ENCODE measurements around the gene SPO11. TPM values are rescaled to one million over a fixed set of nuclear protein-coding genes. Genes with fewer than 3 reads are reported as not detected.
A peak's percentile ranks its signal among the peaks of the same experiment; 100 is the strongest.

SPO11 gene
- total RNA-seq, 1 experiment from 2014 or later = not detected

GRCh38 chr20:57383447-57384347, 54.1 kb downstream of the SPO11 start:
- no peaks in the 10 kb centered on the region for H3K9me3 ChIP-seq
- H3K4me3 ChIP-seq (ENCODE audit: low read depth, low read length) = no peak overlapping the region
- DNase-seq = peak; percentile 47 to 66
- POLR2A ChIA-PET = interaction anchor here (0.6 kb wide), 1 partner anchor 296 kb away, joined by 4 read pairs; no protein-coding TSS in a partner anchor
- Mint-ChIP-seq H3K9me3 (ENCODE audit: unreplicated experiment) (no peaks in the 10 kb centered on the region), H3K4me3 (ENCODE audit: unreplicated experiment) (no peak overlapping the region), H3K4me1 (ENCODE audit: low read depth, unreplicated experiment) (peaks cover 13% of the 10 kb centered on the region), H3K36me3 (ENCODE audit: insufficient read depth, unreplicated experiment) (peaks cover 29% of the 10 kb centered on the region), H3K27me3 (ENCODE audit: insufficient read depth, unreplicated experiment) (no peaks in the 10 kb centered on the region), H3K27ac (ENCODE audit: unreplicated experiment) (no peak overlapping the region)
- no peaks in the 10 kb centered on the region for H3K4me1 ChIP-seq
- intact Hi-C loops (cut with micrococcal nuclease; ENCODE audit: unreplicated experiment) = loop anchor here (5.0 to 10.0 kb wide), 2 partner anchors 39 to 211 kb away; no protein-coding TSS in a partner anchor
- no TSS peak for BruUV-seq (replicated peaks)
- H3K36me3 ChIP-seq (ENCODE audit: control insufficient read depth, insufficient read depth, low read length) = peaks cover 2% of the 10 kb centered on the region; the same call in 1 of the 2 replicates
- CTCF ChIA-PET = interaction anchor here (0.6 to 1.5 kb wide), 12 partner anchors 9 to 755 kb away, joined by 3 to 6 read pairs (median 4); no protein-coding TSS in a partner anchor
- H3K27me3 ChIP-seq (replicated peaks; ENCODE audit: control insufficient read depth, insufficient read depth, low read length) = no peaks in the 10 kb centered on the region
- no peak for TF ChIP-seq CTCF (IDR thresholded peaks at IDR 0.05; ENCODE audit: insufficient read depth in 1 of 2, low read depth in 1 of 2, low read length in 1 of 2, severe bottlenecking in 1 of 2, unreplicated experiment in 1 of 2)

GRCh38 chr20:57384486-57384885, 54.9 kb downstream of the SPO11 start:
- Mint-ChIP-seq H3K4me3 (ENCODE audit: unreplicated experiment) (no peak overlapping the region), H3K27me3 (ENCODE audit: insufficient read depth, unreplicated experiment) (no peaks in the 10 kb centered on the region), H3K36me3 (ENCODE audit: insufficient read depth, unreplicated experiment) (peaks cover 29% of the 10 kb centered on the region), H3K9me3 (ENCODE audit: unreplicated experiment) (no peaks in the 10 kb centered on the region), H3K4me1 (ENCODE audit: low read depth, unreplicated experiment) (peaks cover 15% of the 10 kb centered on the region), H3K27ac (ENCODE audit: unreplicated experiment) (no peak overlapping the region)
- CTCF ChIA-PET = interaction anchor here (0.6 to 1.5 kb wide), 8 partner anchors 8 to 714 kb away, joined by 3 to 6 read pairs (median 5); no protein-coding TSS in a partner anchor
- no peak for DNase-seq
- H3K36me3 ChIP-seq (ENCODE audit: control insufficient read depth, insufficient read depth, low read length) = peaks cover 2% of the 10 kb centered on the region; the same call in 1 of the 2 replicates
- POLR2A ChIA-PET = interaction anchor here (0.6 kb wide), 1 partner anchor 297 kb away, joined by 4 read pairs; no protein-coding TSS in a partner anchor
- no peak overlapping the region for H3K4me3 ChIP-seq (ENCODE audit: low read depth, low read length)
- H3K27me3 ChIP-seq (replicated peaks; ENCODE audit: control insufficient read depth, insufficient read depth, low read length) = no peaks in the 10 kb centered on the region
- no peaks in the 10 kb centered on the region for H3K9me3 ChIP-seq
- no TSS peak for BruUV-seq (replicated peaks)
- intact Hi-C loops (cut with micrococcal nuclease; ENCODE audit: unreplicated experiment) = loop anchor here (5.0 to 10.0 kb wide), 2 partner anchors 38 to 210 kb away; no protein-coding TSS in a partner anchor
- TF ChIP-seq CTCF (IDR thresholded peaks at IDR 0.05; ENCODE audit: insufficient read depth in 1 of 2, low read depth in 1 of 2, low read length in 1 of 2, severe bottlenecking in 1 of 2, unreplicated experiment in 1 of 2) = no peak
- H3K4me1 ChIP-seq = peaks cover under 1% of the 10 kb centered on the region

- intact Hi-C loops (cut with micrococcal nuclease; ENCODE audit: unreplicated experiment) = loop anchor here (5.0 to 10.0 kb wide), 2 partner anchors 37 to 210 kb away; no protein-coding TSS in a partner anchor
- Histone ChIP-seq H3K27me3 (replicated peaks; ENCODE audit: control insufficient read depth, insufficient read depth, low read length) (no peaks in the 10 kb centered on the region), H3K4me1 (peaks cover 7% of the 10 kb centered on the region), H3K36me3 (ENCODE audit: control insufficient read depth, insufficient read depth, low read length) (peaks cover 2% of the 10 kb centered on the region; the same call in 1 of the 2 replicates), H3K4me3 (ENCODE audit: low read depth, low read length) (no peak overlapping the region), H3K9me3 (no peaks in the 10 kb centered on the region)
- ChIA-PET POLR2A (interaction anchor here (0.6 kb wide), 1 partner anchor 18 kb away, joined by 11 read pairs; no protein-coding TSS in a partner anchor), CTCF (no interaction called here)
- no peak overlapping the region for H3K4me3 Mint-ChIP-seq (ENCODE audit: unreplicated experiment)
- no peaks in the 10 kb centered on the region for H3K27me3 Mint-ChIP-seq (ENCODE audit: insufficient read depth, unreplicated experiment)
- peaks cover 19% of the 10 kb centered on the region for H3K4me1 Mint-ChIP-seq (ENCODE audit: low read depth, unreplicated experiment)
- H3K9me3 Mint-ChIP-seq (ENCODE audit: unreplicated experiment) = no peaks in the 10 kb centered on the region
- DNase-seq = no peak
- H3K27ac Mint-ChIP-seq (ENCODE audit: unreplicated experiment) = no peak overlapping the region
- TF ChIP-seq CTCF (IDR thresholded peaks at IDR 0.05; ENCODE audit: insufficient read depth in 1 of 2, low read depth in 1 of 2, low read length in 1 of 2, severe bottlenecking in 1 of 2, unreplicated experiment in 1 of 2) = no peak
- BruUV-seq (replicated peaks) = no TSS peak
- H3K36me3 Mint-ChIP-seq (ENCODE audit: insufficient read depth, unreplicated experiment) = peaks cover 28% of the 10 kb centered on the region
Observed at GRCh38 chr20:57384953-57385761, 55.6 kb downstream of the SPO11 start.

Data from Caco-2 (cell line).